ENCODE results near the gene EYA2.

- no peak for TF ChIP-seq POLR2A (IDR thresholded peaks at IDR 0.05)
- TF ChIP-seq CTCF (IDR thresholded peaks at IDR 0.05), result no peak
These were observed 283.6 kb downstream of the EYA2 start for GRCh38 chr20:47178277-47178676.
